ENCODE measurements around the gene CHST12. TPM values are rescaled to one million over a fixed set of nuclear protein-coding genes. Genes with fewer than 3 reads are reported as not detected.
"Not testable (repeated sequence)": the region's sequence is repeated elsewhere in the genome, so short reads cannot be mapped to it uniquely, and the experiment has no call there.

The CHST12 gene
- total and polyA plus RNA-seq, 7 donors, result 1.2 to 11.9 (median 10.3) TPM

DNA sequence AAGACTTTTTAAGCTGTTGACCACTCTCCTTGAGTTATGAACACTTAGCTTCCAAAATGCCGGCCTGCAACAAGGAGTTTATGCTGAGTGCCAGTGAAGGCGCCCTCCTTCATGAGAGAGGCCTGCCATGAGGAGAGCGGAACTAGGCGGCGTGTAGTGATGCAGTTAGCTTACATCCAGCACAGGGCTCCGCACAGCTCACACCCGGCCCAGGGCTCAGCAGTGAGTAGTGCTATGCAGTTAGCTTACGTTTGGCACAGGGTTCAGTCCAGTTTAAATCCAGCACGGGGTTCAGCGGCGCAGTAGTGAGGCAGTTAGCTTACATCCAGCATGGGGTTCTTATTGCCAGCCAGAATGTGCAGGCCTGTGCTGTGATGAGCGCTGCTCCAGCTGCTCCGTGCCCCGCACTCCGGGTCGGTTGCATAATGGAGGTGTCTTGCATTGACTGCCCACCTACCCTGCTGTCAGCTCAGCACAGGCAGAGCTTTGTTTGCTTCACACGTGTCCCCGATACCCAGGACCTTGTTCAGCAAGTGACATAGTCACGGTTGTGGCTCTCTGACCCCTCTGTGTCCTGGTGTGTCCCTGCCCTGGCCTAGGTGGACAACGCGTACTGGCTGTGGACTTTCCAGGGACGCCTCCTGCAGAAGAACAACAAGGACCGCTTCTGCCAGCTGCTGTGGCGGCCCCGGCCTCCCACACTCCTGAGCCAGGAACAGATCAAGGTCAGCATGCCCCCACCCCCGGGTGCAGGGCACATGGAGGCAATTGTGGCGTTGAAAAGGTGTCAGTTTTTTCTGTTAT is 26.9 kb upstream of the CHST12 start:
- Histone ChIP-seq H3K27ac (no peak overlapping the region), H3K4me1 (no peaks in the 10 kb centered on the region), H3K27me3 (no peaks in the 10 kb centered on the region), H3K36me3 (peaks cover 79 to 93% (median 84%) of the 10 kb centered on the region in 4 donors), H3K4me3 (no peak overlapping the region), H3K9me3 (no peaks in the 10 kb centered on the region)
- TF ChIP-seq POLR2A (IDR thresholded peaks at IDR 0.05) (no peak), POLR2AphosphoS5 (IDR thresholded peaks at IDR 0.05) (no peak)
- DNase-seq, result no peak
- intact Hi-C loops (cut with DNase I), result no loop called here
- 96% methylated on average over 27 of the region's 27 CpGs for WGBS, 2 donors

DNA sequence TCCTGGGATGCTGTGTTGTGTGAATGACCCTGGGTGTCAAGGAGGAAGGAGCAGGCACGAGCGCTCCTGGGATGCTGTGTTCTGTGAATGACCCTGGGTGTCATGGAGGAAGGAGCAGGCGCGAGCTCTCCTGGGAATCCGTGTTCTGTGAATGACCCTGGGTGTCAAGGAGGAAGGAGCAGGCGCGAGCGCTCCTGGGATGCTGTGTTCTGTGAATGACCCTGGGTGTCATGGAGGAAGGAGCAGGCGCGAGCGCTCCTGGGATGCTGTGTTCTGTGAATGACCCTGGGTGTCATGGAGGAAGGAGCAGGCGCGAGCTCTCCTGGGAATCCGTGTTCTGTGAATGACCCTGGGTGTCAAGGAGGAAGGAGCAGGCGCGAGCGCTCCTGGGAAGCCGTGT is 25.9 kb upstream of the CHST12 start:
- H3K4me3 ChIP-seq; H3K27me3 ChIP-seq; intact Hi-C loops (cut with DNase I); H3K27ac ChIP-seq; H3K9me3 ChIP-seq; H3K4me1 ChIP-seq; DNase-seq: not testable (repeated sequence)
- WGBS, 2 donors, result 97% methylated on average over 14 of the region's 18 CpGs
- peaks cover 69 to 93% (median 76%) of the 10 kb centered on the region in 4 donors for H3K36me3 ChIP-seq

DNA sequence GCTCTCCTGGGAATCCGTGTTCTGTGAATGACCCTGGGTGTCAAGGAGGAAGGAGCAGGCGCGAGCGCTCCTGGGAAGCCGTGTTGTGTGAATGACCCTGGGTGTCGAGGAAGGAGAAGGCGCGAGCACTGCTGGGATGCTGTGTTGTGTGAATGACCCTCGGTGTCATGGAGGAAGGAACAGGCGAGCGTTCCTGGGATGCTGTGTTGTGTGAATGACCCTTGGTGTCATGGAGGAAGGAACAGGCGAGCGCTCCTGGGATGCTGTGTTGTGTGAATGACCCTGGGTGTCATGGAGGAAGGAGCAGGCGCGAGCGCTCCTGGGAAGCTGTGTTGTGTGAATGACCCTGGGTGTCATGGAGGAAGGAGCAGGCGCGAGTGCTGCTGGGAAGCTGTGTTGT is 25.3 kb upstream of the CHST12 start:
- H3K9me3 ChIP-seq; H3K27me3 ChIP-seq; H3K27ac ChIP-seq; H3K4me1 ChIP-seq; DNase-seq; intact Hi-C loops (cut with DNase I); H3K4me3 ChIP-seq: not testable (repeated sequence)
- 94 to 97% methylated on average over 16 to 17 of the region's 18 CpGs for WGBS, 2 donors
- peaks cover 63 to 93% (median 70%) of the 10 kb centered on the region in 4 donors for H3K36me3 ChIP-seq

DNA sequence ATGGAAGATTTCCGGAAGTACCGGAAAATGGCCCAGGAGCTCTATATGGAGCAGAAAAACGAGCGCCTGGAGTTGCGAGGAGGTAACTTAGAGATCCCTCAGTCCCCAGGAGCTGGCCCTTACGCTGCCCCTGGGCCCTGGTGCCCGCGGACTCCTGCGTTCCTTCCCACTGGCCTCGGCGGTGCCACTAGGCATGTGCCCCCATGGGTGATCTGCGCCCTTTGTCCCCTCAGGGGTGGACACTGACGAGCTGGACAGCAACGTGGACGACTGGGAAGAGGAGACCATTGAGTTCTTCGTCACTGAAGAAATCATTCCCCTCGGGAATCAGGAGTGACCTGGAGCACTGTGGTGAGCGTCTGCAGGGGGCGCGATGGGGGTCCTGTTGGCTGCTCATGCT is 24.2 kb upstream of the CHST12 start:
- Histone ChIP-seq H3K4me3 (no peak overlapping the region), H3K9me3 (no peaks in the 10 kb centered on the region), H3K27me3 (no peaks in the 10 kb centered on the region), H3K27ac (no peak overlapping the region), H3K4me1 (no peaks in the 10 kb centered on the region), H3K36me3 (peaks cover 55 to 86% (median 60%) of the 10 kb centered on the region in 4 donors)
- intact Hi-C loops (cut with DNase I), result no loop called here
- 94 to 96% methylated on average over 20 of the region's 20 CpGs for WGBS, 2 donors
- DNase-seq, result no peak
- TF ChIP-seq EP300 (IDR thresholded peaks at IDR 0.05), result no peak
- TF ChIP-seq, protein P1, sequence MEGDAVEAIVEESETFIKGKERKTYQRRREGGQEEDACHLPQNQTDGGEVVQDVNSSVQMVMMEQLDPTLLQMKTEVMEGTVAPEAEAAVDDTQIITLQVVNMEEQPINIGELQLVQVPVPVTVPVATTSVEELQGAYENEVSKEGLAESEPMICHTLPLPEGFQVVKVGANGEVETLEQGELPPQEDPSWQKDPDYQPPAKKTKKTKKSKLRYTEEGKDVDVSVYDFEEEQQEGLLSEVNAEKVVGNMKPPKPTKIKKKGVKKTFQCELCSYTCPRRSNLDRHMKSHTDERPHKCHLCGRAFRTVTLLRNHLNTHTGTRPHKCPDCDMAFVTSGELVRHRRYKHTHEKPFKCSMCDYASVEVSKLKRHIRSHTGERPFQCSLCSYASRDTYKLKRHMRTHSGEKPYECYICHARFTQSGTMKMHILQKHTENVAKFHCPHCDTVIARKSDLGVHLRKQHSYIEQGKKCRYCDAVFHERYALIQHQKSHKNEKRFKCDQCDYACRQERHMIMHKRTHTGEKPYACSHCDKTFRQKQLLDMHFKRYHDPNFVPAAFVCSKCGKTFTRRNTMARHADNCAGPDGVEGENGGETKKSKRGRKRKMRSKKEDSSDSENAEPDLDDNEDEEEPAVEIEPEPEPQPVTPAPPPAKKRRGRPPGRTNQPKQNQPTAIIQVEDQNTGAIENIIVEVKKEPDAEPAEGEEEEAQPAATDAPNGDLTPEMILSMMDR (IDR thresholded peaks at IDR 0.05), result no peak
- no peak for TF ChIP-seq POLR2AphosphoS5 (IDR thresholded peaks at IDR 0.05)
- no peak for TF ChIP-seq POLR2A (IDR thresholded peaks at IDR 0.05)

DNA sequence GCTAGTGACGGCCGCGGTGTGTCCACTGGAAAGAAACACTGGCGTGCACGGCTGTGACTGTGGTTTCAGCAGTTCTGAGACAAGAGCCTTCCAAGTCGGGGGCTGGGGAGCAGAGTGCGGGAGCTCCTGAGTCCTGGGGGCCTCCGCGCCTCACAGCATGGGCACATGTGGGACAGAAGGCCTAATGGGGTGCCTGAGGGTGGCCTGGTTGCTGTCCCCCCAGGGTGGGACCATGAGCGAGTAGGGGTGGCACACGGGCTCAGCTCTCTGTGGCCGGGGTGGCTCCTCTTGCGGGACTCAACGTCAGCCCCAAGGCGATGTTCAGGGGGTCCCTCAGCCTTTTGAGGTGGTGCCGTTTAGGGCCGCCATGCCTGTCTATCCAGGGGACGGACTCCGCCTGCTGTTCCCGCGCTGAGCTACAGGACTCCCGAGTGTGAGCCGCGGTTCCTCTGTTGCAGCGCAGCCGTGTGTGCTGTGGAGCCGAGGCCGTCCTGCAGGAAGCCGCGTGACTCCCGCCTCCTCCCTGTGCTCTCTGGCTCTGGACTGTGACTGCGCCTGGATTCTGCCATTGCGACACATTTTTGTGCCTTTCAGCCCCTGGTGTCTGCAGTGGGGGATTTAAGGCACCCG is 23.5 kb upstream of the CHST12 start:
- H3K27me3 ChIP-seq, result no peaks in the 10 kb centered on the region
- no peaks in the 10 kb centered on the region for H3K4me1 ChIP-seq
- intact Hi-C loops (cut with DNase I), result no loop called here
- TF ChIP-seq, protein P1 (IDR thresholded peaks at IDR 0.05), result no peak
- no peak for TF ChIP-seq POLR2A (IDR thresholded peaks at IDR 0.05)
- TF ChIP-seq POLR2AphosphoS5 (IDR thresholded peaks at IDR 0.05), result no peak
- TF ChIP-seq EP300 (IDR thresholded peaks at IDR 0.05), result no peak
- no peak overlapping the region for H3K4me3 ChIP-seq
- 94 to 95% methylated on average over 34 of the region's 34 CpGs for WGBS, 2 donors
- H3K27ac ChIP-seq, result no peak overlapping the region
- H3K9me3 ChIP-seq, result no peaks in the 10 kb centered on the region
- peaks cover 47 to 78% (median 52%) of the 10 kb centered on the region in 4 donors for H3K36me3 ChIP-seq
- DNase-seq, result no peak

DNA sequence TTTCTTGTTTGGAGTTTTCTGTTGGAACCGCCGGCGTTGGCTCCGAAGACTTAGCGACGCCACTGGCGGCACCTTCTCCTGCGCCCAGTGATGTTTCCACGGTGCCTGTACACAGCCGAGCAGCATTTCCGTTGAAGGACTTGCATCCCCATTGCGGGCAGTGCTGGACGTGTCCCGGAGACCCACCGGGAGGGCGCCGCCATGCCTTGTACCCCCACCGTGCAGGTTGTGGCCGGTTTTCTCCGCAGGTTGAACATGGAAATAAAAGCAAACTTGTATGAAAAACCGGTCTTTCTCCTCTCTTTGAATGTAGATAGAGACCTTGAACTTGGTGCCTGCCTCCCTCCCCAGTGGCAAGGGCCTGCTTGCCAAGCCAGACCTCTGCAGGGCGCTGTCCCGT is 22.9 kb upstream of the CHST12 start:
- no peaks in the 10 kb centered on the region for H3K4me1 ChIP-seq
- H3K27ac ChIP-seq, result no peak overlapping the region
- H3K4me3 ChIP-seq, result no peak overlapping the region
- H3K36me3 ChIP-seq, result peaks cover 42 to 73% (median 47%) of the 10 kb centered on the region in 4 donors
- intact Hi-C loops (cut with DNase I), result no loop called here
- TF ChIP-seq POLR2A (IDR thresholded peaks at IDR 0.05), result no peak
- TF ChIP-seq, protein P1 (IDR thresholded peaks at IDR 0.05), result no peak
- TF ChIP-seq POLR2AphosphoS5 (IDR thresholded peaks at IDR 0.05), result no peak
- no peak for TF ChIP-seq EP300 (IDR thresholded peaks at IDR 0.05)
- 94 to 95% methylated on average over 23 of the region's 23 CpGs for WGBS, 2 donors
- no peak for DNase-seq
- H3K27me3 ChIP-seq, result no peaks in the 10 kb centered on the region
- H3K9me3 ChIP-seq, result no peaks in the 10 kb centered on the region
